Esophagus squamous epithelium (tissue), 5 donors: Measurements from ENCODE around the gene PRKACA. TPM values are rescaled to one million over a fixed set of nuclear protein-coding genes. Genes with fewer than 3 reads are reported as not detected.

Experiments used
- DNase-seq: peaks from one replicate; lab custom pipeline; 2025; lab: John Stamatoyannopoulos, UW
- H3K27ac ChIP-seq, 4 donors: fragments of 200-600 bp; sonication (generic); one replicate each; pipeline ENCODE4 v1.5.1; 2016 to 2019; ENCODE audit warnings: mild to moderate bottlenecking in 1 of 4
- H3K27me3 ChIP-seq, 4 donors: fragments of 200-600 bp; sonication (generic); 1 replicate in 3 of 4; 2 replicates in 1 of 4; pipeline versions ENCODE4 v1.5.1 to v1.6.0; 2017 to 2021; ENCODE audit warnings: antibody characterized with exemption in 1 of 4
- H3K36me3 ChIP-seq, 3 donors: fragments of 200-600 bp; sonication (generic); one replicate each; pipeline ENCODE4 v1.5.1; 2016 to 2019
- H3K4me1 ChIP-seq, 3 donors: fragments of 200-600 bp; sonication (generic); one replicate each; pipeline ENCODE4 v1.5.1; 2017 to 2019
- H3K4me3 ChIP-seq, 4 donors: fragments of 200-600 bp; sonication (generic); 1 replicate in 3 of 4; 2 replicates in 1 of 4; pipeline ENCODE4 v1.5.1; 2016 to 2019; ENCODE audit warnings: mild to moderate bottlenecking in 2 of 4, moderate library complexity in 1 of 4
- H3K9me3 ChIP-seq, 3 donors: fragments of 200-600 bp; sonication (generic); one replicate each; pipeline ENCODE4 v1.5.1; 2016 to 2019
- POLR2A ChIP-seq, 4 donors: fragments of 450-650 bp; IDR thresholded peaks; one replicate each; pipeline ENCODE4 v1.6.1; 2017; ENCODE audit warnings: antibody characterized with exemption in 4 of 4, mild to moderate bottlenecking in 4 of 4, moderate library complexity in 3 of 4
- WGBS, 2 donors: methylation state at CpG; one replicate each; pipeline ENCODE4 v1.1.5; 2018; 5-methylcytosine and 5-hydroxymethylcytosine counted together
- intact Hi-C: fragments of 100-400 bp; cut with DNase I; formaldehyde crosslinking; loops from one replicate; pipeline ENCODE4 v1.15.0; 2022
- total RNA-seq, 4 donors: library from RNA; depleted of rRNA; stranded (reverse); fragments of >200 nt; gene quantifications; one replicate each; pipeline ENCODE4 v1.1.0, GENCODE V29; 2016
- TF ChIP-seq, protein P1 (sequence below), 6 experiments: fragments of 450-650 bp in 4 of 6; fragments of 200-600 bp in 2 of 6; sonication (generic) in 2 of 6; IDR thresholded peaks; one replicate each; pipeline ENCODE4 v1.5.1; 2016 to 2019; ENCODE audit warnings: antibody characterized with exemption in 6 of 6, mild to moderate bottlenecking in 4 of 6, moderate library complexity in 4 of 6
- donor health status: DM: yes; HTN: yes; CAD: no.

The PRKACA gene
- total RNA-seq, 4 donors from 2014 or later = 28.6 to 42.8 (median 37.0) TPM

DNA sequence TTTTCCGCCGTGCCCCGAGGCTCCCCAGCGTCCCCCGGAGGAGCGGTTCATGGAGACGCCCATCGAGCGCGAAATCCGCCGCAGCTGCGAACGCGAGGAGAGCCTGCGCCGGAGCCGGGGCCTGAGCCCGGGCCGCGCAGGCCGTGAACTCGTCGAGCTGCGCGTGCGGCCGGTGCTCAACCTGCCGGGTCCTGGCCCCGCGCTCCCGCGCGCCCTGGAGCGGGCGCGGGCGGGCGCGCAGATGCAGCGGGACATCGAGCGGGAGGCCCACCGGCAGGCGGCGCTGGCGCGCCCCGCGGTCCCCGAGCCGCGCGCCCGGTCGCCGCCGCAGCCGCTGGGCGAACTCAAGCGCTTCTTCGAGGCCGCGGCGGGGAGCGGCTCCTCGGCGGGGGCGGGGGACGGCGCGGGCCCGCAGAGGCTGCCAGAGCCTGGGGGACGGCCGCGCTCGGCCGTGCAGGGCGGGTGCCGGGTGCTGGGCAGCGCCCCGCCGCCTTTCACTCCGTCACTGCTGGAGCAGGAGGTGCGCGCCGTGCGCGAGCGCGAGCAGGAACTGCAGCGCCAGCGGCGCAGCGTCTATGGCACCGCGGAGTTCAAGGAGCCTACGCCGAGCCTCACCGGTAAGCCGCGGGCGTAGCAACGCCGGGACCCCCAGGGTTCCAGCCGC, 44.2 kb downstream of the PRKACA start:
- 0% methylated on average over 5 to 7 of the region's 106 CpGs for WGBS, 2 donors
- peak overlapping the region; percentile 91 to 97 (median 95) for H3K27ac ChIP-seq
- DNase-seq = no peak
- intact Hi-C loops = loop anchor here (10.0 kb wide), 1 partner anchor 189 kb away; no protein-coding TSS in a partner anchor
- H3K27me3 ChIP-seq = no peaks in the 10 kb centered on the region
- no peaks in the 10 kb centered on the region for H3K36me3 ChIP-seq
- peak overlapping the region; percentile 52 to 78 (median 72) for H3K4me3 ChIP-seq
- TF ChIP-seq, protein P1, sequence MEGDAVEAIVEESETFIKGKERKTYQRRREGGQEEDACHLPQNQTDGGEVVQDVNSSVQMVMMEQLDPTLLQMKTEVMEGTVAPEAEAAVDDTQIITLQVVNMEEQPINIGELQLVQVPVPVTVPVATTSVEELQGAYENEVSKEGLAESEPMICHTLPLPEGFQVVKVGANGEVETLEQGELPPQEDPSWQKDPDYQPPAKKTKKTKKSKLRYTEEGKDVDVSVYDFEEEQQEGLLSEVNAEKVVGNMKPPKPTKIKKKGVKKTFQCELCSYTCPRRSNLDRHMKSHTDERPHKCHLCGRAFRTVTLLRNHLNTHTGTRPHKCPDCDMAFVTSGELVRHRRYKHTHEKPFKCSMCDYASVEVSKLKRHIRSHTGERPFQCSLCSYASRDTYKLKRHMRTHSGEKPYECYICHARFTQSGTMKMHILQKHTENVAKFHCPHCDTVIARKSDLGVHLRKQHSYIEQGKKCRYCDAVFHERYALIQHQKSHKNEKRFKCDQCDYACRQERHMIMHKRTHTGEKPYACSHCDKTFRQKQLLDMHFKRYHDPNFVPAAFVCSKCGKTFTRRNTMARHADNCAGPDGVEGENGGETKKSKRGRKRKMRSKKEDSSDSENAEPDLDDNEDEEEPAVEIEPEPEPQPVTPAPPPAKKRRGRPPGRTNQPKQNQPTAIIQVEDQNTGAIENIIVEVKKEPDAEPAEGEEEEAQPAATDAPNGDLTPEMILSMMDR (IDR thresholded peaks at IDR 0.05) = peak in 4 of 6 experiments; percentile 66 to 92 (median 82)
- peak in 2 of 4 donors; percentile 51 to 67 for TF ChIP-seq POLR2A (IDR thresholded peaks at IDR 0.05)
- no peaks in the 10 kb centered on the region for H3K9me3 ChIP-seq
- H3K4me1 ChIP-seq = peaks cover 21 to 41% (median 22%) of the 10 kb centered on the region in 3 donors

DNA sequence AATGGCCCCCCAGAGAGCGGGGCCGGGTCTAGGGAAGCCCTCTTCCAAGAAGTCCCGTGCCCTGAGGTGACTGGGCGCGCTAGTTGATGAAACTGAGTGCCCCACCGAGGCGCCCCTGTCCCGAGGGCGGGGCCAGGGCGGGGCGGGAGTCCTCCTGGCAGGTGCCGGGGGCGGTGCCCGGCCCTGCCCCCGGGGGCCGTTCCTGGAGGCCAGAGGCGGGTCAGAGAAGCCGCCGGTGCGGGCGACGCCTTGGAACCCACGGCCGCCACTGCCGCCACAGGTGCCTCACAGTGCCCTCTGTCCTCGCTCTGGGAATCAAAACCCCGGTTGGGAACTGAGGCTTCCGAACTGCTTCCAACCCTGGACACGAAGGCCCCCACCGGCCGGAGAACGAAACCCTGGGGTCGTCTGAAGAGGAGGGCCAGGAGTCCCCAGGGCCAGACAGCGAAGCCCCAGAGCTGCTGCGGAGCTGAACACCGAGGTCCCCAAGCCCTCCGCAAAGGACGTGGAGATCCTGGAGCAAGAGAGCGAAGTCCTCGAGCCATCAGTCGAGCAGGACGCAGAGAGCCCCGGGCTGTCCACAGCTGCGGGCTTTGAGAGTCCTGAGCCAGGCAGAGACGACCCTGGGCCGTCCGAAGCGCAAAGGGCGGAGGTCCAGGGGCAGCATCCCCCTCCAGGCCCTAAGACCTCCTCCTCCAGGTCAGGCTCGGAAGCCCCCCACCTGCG, 44.9 kb downstream of the PRKACA start, which contains the start of gene MISP3:
TSS of gene MISP3 (plus strand) at position 252 of the 726 bp plus-strand sequence. CDS start 524 bp downstream, outside the sequence.
- WGBS, 2 donors = no CpG with 5 or more reads among the region's 51 CpGs
- H3K36me3 ChIP-seq = no peaks in the 10 kb centered on the region
- TF ChIP-seq, protein P1 (IDR thresholded peaks at IDR 0.05) = no peak
- TF ChIP-seq POLR2A (IDR thresholded peaks at IDR 0.05) = no peak
- H3K4me3 ChIP-seq = peak within 1 kb of the TSS; percentile 52 to 78 (median 72)
- no peaks in the 10 kb centered on the region for H3K9me3 ChIP-seq
- H3K27me3 ChIP-seq = no peaks in the 10 kb centered on the region
- intact Hi-C loops = loop anchor here (10.0 kb wide), 1 partner anchor 188 kb away; no protein-coding TSS in a partner anchor
- peaks cover 21 to 41% (median 22%) of the 10 kb centered on the region in 3 donors for H3K4me1 ChIP-seq
- DNase-seq = no peak
- H3K27ac ChIP-seq = peak within 1 kb of the TSS; percentile 91 to 97 (median 95)

DNA sequence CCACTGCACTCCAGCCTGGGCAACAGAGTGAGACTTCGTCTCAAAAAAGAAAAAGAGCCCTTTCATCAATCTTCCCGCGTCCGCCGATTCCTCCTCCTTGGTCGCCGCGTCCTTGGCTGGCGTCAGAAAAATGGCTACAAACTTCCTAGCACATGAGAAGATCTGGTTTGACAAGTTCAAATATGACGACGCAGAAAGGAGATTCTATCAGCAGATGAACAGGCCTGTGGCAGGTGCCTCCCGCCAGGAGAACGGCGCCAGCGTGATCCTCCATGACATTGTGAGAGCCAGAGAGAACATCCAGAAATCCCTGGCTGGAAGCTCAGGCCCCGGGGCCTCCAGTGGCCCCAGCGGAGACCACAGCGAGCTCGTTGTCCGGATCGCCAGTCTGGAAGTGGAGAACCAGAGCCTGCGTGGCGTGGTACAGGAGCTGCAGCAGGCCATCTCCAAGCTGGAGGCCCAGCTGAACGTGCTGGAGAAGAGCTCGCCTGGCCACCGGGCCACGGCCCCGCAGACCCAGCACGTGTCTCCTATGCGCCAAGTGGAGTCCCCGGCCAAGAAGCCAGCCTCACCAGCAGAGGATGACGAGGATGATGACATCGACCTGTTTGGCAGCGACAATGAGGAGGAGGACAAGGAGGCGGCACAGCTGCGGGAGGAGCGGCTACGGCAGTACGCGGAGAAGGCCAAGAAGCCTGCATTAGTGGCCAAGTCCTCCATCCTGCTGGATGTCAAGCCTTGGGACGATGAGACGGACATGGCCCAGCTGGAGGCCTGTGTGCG, 47.1 kb downstream of the PRKACA start:
- no peaks in the 10 kb centered on the region for H3K27me3 ChIP-seq
- TF ChIP-seq, protein P1 (IDR thresholded peaks at IDR 0.05) = no peak
- no peak for TF ChIP-seq POLR2A (IDR thresholded peaks at IDR 0.05)
- H3K4me1 ChIP-seq = peaks cover 17 to 36% (median 21%) of the 10 kb centered on the region in 3 donors
- no peaks in the 10 kb centered on the region for H3K36me3 ChIP-seq
- H3K9me3 ChIP-seq = no peaks in the 10 kb centered on the region
- 87 to 90% methylated on average over 15 to 35 of the region's 43 CpGs for whole genome bisulfite sequencing, 2 donors
- no peak overlapping the region for H3K27ac ChIP-seq
- intact Hi-C loops = loop anchor here (10.0 kb wide), 1 partner anchor 186 kb away; no protein-coding TSS in a partner anchor
- no peak for DNase-seq
- no peak overlapping the region for H3K4me3 ChIP-seq

DNA sequence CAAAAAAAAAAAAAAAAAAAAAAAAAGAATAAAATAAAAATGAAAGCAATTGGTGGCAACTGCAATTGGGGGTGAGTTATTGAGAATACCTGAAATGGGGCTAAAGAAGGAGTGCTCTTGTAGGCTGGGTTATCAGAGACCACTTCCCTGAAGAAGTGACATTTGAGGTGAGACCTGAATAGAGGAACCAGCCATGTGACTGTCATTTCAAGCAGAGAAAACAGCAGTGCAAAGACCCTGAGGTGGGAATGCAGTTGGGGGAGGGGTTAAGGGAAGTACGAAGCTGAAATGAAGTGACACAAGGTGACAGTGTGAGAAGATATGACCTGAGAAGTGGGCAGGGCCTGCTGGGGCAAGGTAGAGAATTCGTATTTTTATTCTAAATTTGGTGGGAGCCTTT, 51.4 kb downstream of the PRKACA start:
- no peak for DNase-seq
- no peak overlapping the region for H3K27ac ChIP-seq
- H3K36me3 ChIP-seq = no peaks in the 10 kb centered on the region
- H3K4me1 ChIP-seq = peaks cover 0 to 8% (median 6%) of the 10 kb centered on the region in 3 donors
- no peaks in the 10 kb centered on the region for H3K9me3 ChIP-seq
- intact Hi-C loops = no loop called here
- TF ChIP-seq, protein P1 (IDR thresholded peaks at IDR 0.05) = no peak
- no peak for TF ChIP-seq POLR2A (IDR thresholded peaks at IDR 0.05)
- H3K27me3 ChIP-seq = peaks cover 0 to 25% (median 0%) of the 10 kb centered on the region in 4 donors
- WGBS, 2 donors = 57 to 75% methylated on average over 2 of the region's 2 CpGs
- no peak overlapping the region for H3K4me3 ChIP-seq
